H1 (cell line): Measurements from ENCODE around the gene KLHL29. TPM values are rescaled to one million over a fixed set of nuclear protein-coding genes. Genes with fewer than 3 reads are reported as not detected.

ENCODE experiments used
- E2F6 ChIP-seq: IDR thresholded peaks from 2 replicates; pipeline ENCODE4 v1.6.1; 2012; ENCODE audit warnings: inconsistent platforms
- polyA plus RNA-seq, 7 experiments: library from polyadenylated mRNA; depleted of rRNA in 3 of 7; stranded (reverse) in 5 of 7; unstranded in 2 of 7; fragments of >200 nt in 5 of 7; fragments of 200-250 nt in 2 of 7; gene quantifications; 1 replicate in 5 of 7; 2 replicates in 1 of 7; 4 replicates in 1 of 7; pipeline versions ENCODE4 v1.2.1 to v1.2.3, GENCODE V29; 2011 to 2013; ENCODE audit warnings: missing spikeins in 2 of 7, mixed read lengths in 2 of 7
- total RNA-seq: library from RNA; stranded (reverse); fragmentation: NEBNext Ultra II Directional; extraction: Animal tissue kit (Norgen Biotek cat#: 25700); gene quantifications from 2 replicates; pipeline ENCODE4 v1.2.1, GENCODE V29; 2021

Gene KLHL29
- total and polyA plus RNA-seq, 2 of the 8 experiments (the other 6 are each of a cell fraction or from before 2014, with no cell fraction given): 1.1 to 4.7 TPM

- no peak for TF ChIP-seq E2F6
Measured at GRCh38 chr2:23617811-23618215, 232.8 kb downstream of the KLHL29 start (continued).
